Loucy (cell line): ENCODE data around the gene NAALADL1.

Source experiments
- EZH2phosphoT487 ChIP-seq: fragments of 200-600 bp; IDR thresholded peaks from 2 replicates; pipeline ENCODE4 v1.6.1; 2018; ENCODE audit warnings: antibody characterized with exemption, mild to moderate bottlenecking, moderate library complexity, borderline replicate concordance
- TF ChIP-seq, protein P1 (sequence below): fragments of 200-600 bp; sonication (generic); conservative IDR thresholded peaks from 2 replicates; pipeline ENCODE4 v1.5.1; 2014; ENCODE audit warnings: mild to moderate bottlenecking, antibody characterized with exemption, low read length

GRCh38 chr11:64999478-64999877 lies 58.9 kb downstream of the NAALADL1 start:
- TF ChIP-seq, protein P1, sequence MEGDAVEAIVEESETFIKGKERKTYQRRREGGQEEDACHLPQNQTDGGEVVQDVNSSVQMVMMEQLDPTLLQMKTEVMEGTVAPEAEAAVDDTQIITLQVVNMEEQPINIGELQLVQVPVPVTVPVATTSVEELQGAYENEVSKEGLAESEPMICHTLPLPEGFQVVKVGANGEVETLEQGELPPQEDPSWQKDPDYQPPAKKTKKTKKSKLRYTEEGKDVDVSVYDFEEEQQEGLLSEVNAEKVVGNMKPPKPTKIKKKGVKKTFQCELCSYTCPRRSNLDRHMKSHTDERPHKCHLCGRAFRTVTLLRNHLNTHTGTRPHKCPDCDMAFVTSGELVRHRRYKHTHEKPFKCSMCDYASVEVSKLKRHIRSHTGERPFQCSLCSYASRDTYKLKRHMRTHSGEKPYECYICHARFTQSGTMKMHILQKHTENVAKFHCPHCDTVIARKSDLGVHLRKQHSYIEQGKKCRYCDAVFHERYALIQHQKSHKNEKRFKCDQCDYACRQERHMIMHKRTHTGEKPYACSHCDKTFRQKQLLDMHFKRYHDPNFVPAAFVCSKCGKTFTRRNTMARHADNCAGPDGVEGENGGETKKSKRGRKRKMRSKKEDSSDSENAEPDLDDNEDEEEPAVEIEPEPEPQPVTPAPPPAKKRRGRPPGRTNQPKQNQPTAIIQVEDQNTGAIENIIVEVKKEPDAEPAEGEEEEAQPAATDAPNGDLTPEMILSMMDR = no peak
- no peak for TF ChIP-seq EZH2phosphoT487
